Caco-2 (cell line): ENCODE data around the gene NAA38. TPM values are rescaled to one million over a fixed set of nuclear protein-coding genes. Genes with fewer than 3 reads are reported as not detected.

Experiments
- BruUV-seq: library from RNA; stranded (reverse); fragments of 400-500 nt; replicated peaks from 2 replicates; lab custom pipeline; 2021; lab: Mats Ljungman, UMichigan
- CTCF ChIA-PET: fragments of 300-600 bp; sonication (Branson Sonifier 250); formaldehyde crosslinking; loops from one replicate; lab custom pipeline; 2022; ENCODE audit warnings: antibody characterized with exemption; lab: Charles Lee
- POLR2A ChIA-PET: fragments of 300-600 bp; sonication (Branson Sonifier 250); formaldehyde crosslinking; loops from one replicate; lab custom pipeline; 2022; ENCODE audit warnings: antibody characterized with exemption; lab: Charles Lee
- DNase-seq, 2 experiments: peaks; one replicate each; pipeline versions ENCODE4 v3.0.0 to v3.0.0-alpha.2; 2020 to 2022
- H3K27me3 ChIP-seq: replicated peaks from 2 replicates; pipeline ENCODE4 v1.6.0; 2011; ENCODE audit warnings: low read length; ENCODE audit not compliant: control insufficient read depth, insufficient read depth
- H3K36me3 ChIP-seq: 2 replicates; pipeline ENCODE4 v1.5.1; 2011; ENCODE audit warnings: low read length; ENCODE audit not compliant: control insufficient read depth, insufficient read depth
- H3K4me1 ChIP-seq: fragments of 250-450 bp; sonication (Bioruptor Pico); 2 replicates; pipeline ENCODE4 v1.5.1; 2020; ENCODE audit warnings: mild to moderate bottlenecking
- H3K4me3 ChIP-seq: 2 replicates; pipeline ENCODE4 v1.5.1; 2011; ENCODE audit warnings: low read depth, mild to moderate bottlenecking, control low read depth, low read length
- H3K9me3 ChIP-seq: fragments of 250-450 bp; sonication (Bioruptor Pico); 2 replicates; pipeline ENCODE4 v1.5.1; 2020; ENCODE audit warnings: mild to moderate bottlenecking, moderate library complexity
- H3K27ac Mint-ChIP-seq: one replicate; pipeline ENCODE4 v1.8.0; 2022; ENCODE audit warnings: mixed read lengths; ENCODE audit not compliant: unreplicated experiment
- H3K27me3 Mint-ChIP-seq: one replicate; pipeline ENCODE4 v1.8.0; 2022; ENCODE audit warnings: mixed read lengths; ENCODE audit not compliant: insufficient read depth, unreplicated experiment
- H3K36me3 Mint-ChIP-seq: one replicate; pipeline ENCODE4 v1.8.0; 2022; ENCODE audit warnings: mild to moderate bottlenecking, mixed read lengths; ENCODE audit not compliant: insufficient read depth, unreplicated experiment
- H3K4me1 Mint-ChIP-seq: one replicate; pipeline ENCODE4 v1.8.0; 2022; ENCODE audit warnings: low read depth, mixed read lengths; ENCODE audit not compliant: unreplicated experiment
- H3K4me3 Mint-ChIP-seq: one replicate; pipeline ENCODE4 v1.8.0; 2022; ENCODE audit warnings: mild to moderate bottlenecking, moderate library complexity, mixed read lengths; ENCODE audit not compliant: unreplicated experiment
- H3K9me3 Mint-ChIP-seq: one replicate; pipeline ENCODE4 v1.8.0; 2022; ENCODE audit warnings: mixed read lengths; ENCODE audit not compliant: unreplicated experiment
- intact Hi-C: fragments of 100-400 bp; cut with micrococcal nuclease; formaldehyde crosslinking; loops from one replicate; pipeline ENCODE4 v1.10.0; 2022; ENCODE audit not compliant: unreplicated experiment
- total RNA-seq: library from RNA; stranded (reverse); gene quantifications from 2 replicates; pipeline ENCODE4 v1.2.3, GENCODE V29; 2022
- TF ChIP-seq, protein P1 (sequence below), 2 experiments: fragments of 200-600 bp in 1 of 2; IDR thresholded peaks; 1 replicate in 1 of 2; 2 replicates in 1 of 2; pipeline versions ENCODE4 v1.5.1 to v1.8.0; 2011 to 2022; ENCODE audit warnings: antibody characterized with exemption in 1 of 2, control low read depth in 1 of 2, inconsistent platforms in 1 of 2, low read depth in 1 of 2, low read length in 1 of 2, mild to moderate bottlenecking in 1 of 2, moderate library complexity in 1 of 2; ENCODE audit not compliant: insufficient read depth in 1 of 2, severe bottlenecking in 1 of 2, unreplicated experiment in 1 of 2

Gene NAA38
- total RNA-seq, 1 experiment from 2014 or later, result 27.4 TPM

DNA sequence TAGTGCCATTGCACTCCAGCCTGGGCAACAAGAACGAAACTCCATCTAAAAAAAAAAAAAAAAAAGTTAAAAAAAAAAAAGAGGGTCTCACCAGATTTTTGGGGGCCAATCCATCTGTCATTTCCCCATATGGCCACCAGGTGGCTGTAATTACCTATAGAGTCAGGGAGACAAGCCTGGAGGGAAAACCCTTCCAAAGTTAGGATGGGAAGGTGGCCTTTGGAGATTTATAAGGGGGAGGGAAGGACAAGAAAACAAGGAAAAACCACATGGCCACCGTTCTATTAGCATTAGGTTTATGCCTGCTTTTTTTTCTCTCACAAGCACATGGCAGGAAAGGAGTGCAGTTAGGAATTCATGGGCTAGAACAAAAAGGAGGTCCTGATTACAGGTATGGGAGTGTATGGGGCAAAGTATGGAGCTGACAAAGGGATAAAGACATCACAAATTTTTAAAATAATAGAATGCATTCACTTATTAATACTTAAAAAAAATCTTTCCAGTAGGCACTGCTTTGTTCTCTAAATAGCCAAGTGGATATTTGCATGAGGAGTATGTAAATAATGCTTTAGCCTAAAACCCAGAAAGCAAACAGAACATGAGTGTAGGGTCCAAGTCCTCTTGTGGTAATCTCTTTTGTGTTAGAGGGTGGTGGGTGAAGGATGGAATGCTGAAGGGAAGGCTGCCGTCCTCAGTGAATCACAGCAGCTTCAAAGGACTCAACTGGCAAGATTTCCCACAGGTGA is 5.5 kb upstream of the NAA38 start:
- H3K36me3 Mint-ChIP-seq, result peaks cover 13% of the 10 kb centered on the region
- no peaks in the 10 kb centered on the region for H3K27me3 ChIP-seq
- no peaks in the 10 kb centered on the region for H3K27me3 Mint-ChIP-seq
- H3K9me3 Mint-ChIP-seq, result no peaks in the 10 kb centered on the region
- TF ChIP-seq, protein P1, sequence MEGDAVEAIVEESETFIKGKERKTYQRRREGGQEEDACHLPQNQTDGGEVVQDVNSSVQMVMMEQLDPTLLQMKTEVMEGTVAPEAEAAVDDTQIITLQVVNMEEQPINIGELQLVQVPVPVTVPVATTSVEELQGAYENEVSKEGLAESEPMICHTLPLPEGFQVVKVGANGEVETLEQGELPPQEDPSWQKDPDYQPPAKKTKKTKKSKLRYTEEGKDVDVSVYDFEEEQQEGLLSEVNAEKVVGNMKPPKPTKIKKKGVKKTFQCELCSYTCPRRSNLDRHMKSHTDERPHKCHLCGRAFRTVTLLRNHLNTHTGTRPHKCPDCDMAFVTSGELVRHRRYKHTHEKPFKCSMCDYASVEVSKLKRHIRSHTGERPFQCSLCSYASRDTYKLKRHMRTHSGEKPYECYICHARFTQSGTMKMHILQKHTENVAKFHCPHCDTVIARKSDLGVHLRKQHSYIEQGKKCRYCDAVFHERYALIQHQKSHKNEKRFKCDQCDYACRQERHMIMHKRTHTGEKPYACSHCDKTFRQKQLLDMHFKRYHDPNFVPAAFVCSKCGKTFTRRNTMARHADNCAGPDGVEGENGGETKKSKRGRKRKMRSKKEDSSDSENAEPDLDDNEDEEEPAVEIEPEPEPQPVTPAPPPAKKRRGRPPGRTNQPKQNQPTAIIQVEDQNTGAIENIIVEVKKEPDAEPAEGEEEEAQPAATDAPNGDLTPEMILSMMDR (IDR thresholded peaks at IDR 0.05; ENCODE audit: insufficient read depth in 1 of 2, low read depth in 1 of 2, low read length in 1 of 2, severe bottlenecking in 1 of 2, unreplicated experiment in 1 of 2), result peak; percentile 46 to 67
- peaks cover 9% of the 10 kb centered on the region; the same call in 1 of the 2 replicates for H3K4me1 ChIP-seq
- H3K4me3 Mint-ChIP-seq, result peak overlapping the region; percentile 54
- CTCF ChIA-PET, result interaction anchor here (0.7 to 1.1 kb wide), 7 partner anchors 35 to 178 kb away, joined by 3 to 8 read pairs (median 3); no protein-coding TSS in a partner anchor
- BruUV-seq, result no TSS peak
- H3K27ac Mint-ChIP-seq, result peak overlapping the region; percentile 10
- no peaks in the 10 kb centered on the region for H3K36me3 ChIP-seq
- peak in 1 of 2 experiments; percentile 57 for DNase-seq
- H3K4me1 Mint-ChIP-seq, result peaks cover 15% of the 10 kb centered on the region
- H3K4me3 ChIP-seq, result no peak overlapping the region
- intact Hi-C loops, result loop anchor here (1.0 to 2.0 kb wide), 3 partner anchors 26 to 194 kb away; partner anchors contain the start of gene CHD3
- H3K9me3 ChIP-seq, result no peaks in the 10 kb centered on the region
- POLR2A ChIA-PET, result interaction anchor here (0.7 kb wide), 1 partner anchor 35 kb away, joined by 11 read pairs; no protein-coding TSS in a partner anchor

DNA sequence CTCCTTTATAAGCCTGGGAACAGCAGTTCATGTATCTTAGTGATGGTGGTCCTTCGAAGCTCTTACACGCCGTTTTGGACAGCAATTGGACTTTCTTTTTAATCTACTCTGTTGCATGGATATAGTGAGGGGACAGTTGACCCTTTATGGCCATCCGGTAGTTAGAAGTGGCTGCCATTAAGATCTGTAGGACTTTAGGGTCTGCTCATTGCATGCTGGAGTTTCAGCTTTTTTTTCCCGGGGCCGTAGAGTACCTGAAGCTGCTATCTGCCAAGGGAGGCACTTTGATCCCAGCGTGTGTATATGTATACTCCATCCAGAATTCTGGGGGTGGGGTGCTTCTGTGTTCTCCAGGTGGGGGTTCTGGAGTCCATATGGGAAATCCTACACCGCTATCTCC is 1.7 kb upstream of the NAA38 start:
- TF ChIP-seq, protein P1 (IDR thresholded peaks at IDR 0.05; ENCODE audit: insufficient read depth in 1 of 2, low read depth in 1 of 2, low read length in 1 of 2, severe bottlenecking in 1 of 2, unreplicated experiment in 1 of 2), result no peak
- POLR2A ChIA-PET, result no interaction called here
- Histone ChIP-seq H3K4me1 (peaks cover 8% of the 10 kb centered on the region; the same call in 1 of the 2 replicates), H3K27me3 (no peaks in the 10 kb centered on the region), H3K9me3 (no peaks in the 10 kb centered on the region), H3K36me3 (no peaks in the 10 kb centered on the region), H3K4me3 (no peak overlapping the region)
- Mint-ChIP-seq H3K27ac (no peak overlapping the region), H3K36me3 (peaks cover 20% of the 10 kb centered on the region), H3K4me3 (no peak overlapping the region), H3K27me3 (no peaks in the 10 kb centered on the region), H3K4me1 (peaks cover 14% of the 10 kb centered on the region), H3K9me3 (no peaks in the 10 kb centered on the region)
- CTCF ChIA-PET, result no interaction called here
- no TSS peak for BruUV-seq
- no peak for DNase-seq
- intact Hi-C loops, result no loop called here

DNA sequence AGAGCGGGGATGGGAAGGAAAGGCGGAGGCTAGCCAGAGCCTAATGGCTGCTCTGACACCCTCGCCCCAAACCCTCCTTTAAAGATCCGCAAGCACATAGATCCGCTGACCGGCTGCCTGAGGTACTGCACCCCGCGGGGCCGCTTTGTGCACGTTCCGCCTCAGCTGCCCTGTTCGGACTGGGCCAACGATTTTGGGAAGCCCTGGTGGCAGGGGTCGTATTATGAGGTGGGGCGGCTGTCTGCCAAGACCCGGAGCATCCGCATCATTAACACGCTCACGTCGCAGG is 1.1 kb upstream of the NAA38 start:
- Histone ChIP-seq H3K36me3 (no peaks in the 10 kb centered on the region), H3K27me3 (no peaks in the 10 kb centered on the region), H3K4me1 (peaks cover 2% of the 10 kb centered on the region; the same call in 1 of the 2 replicates), H3K4me3 (peak overlapping the region; percentile 49), H3K9me3 (no peaks in the 10 kb centered on the region)
- Mint-ChIP-seq H3K4me3 (no peak overlapping the region), H3K27me3 (no peaks in the 10 kb centered on the region), H3K27ac (no peak overlapping the region), H3K36me3 (peaks cover 24% of the 10 kb centered on the region), H3K9me3 (no peaks in the 10 kb centered on the region), H3K4me1 (peaks cover 14% of the 10 kb centered on the region)
- intact Hi-C loops, result no loop called here
- ChIA-PET POLR2A (no interaction called here), CTCF (no interaction called here)
- TF ChIP-seq, protein P1 (IDR thresholded peaks at IDR 0.05; ENCODE audit: insufficient read depth in 1 of 2, low read depth in 1 of 2, low read length in 1 of 2, severe bottlenecking in 1 of 2, unreplicated experiment in 1 of 2), result peak in 1 of 2 experiments; percentile 23
- TSS peak; percentile 10 for BruUV-seq
- DNase-seq, result peak; percentile 52 to 59
